Measurements from ENCODE around the gene ST3GAL6.

GRCh38 chr3:98743071-98743470 lies 20.1 kb upstream of the ST3GAL6 start:
- no peak for TF ChIP-seq CTCF (IDR thresholded peaks at IDR 0.05)
- no peak for TF ChIP-seq POLR2A (IDR thresholded peaks at IDR 0.05)
